GM12892 (cell line): Measurements from ENCODE around the gene PTPRN2.

Source experiments
- DNase-seq: peaks from one replicate; pipeline ENCODE4 v3.0.0; 2011; ENCODE audit not compliant: insufficient read length
- FAIRE-seq: peaks from 2 replicates; lab custom pipeline; 2011; peaks lifted over from hg19 to GRCh38; lab: Jason Lieb, UNC
- POLR2A ChIP-seq: IDR thresholded peaks from 2 replicates; pipeline ENCODE4 v1.6.1; 2011; ENCODE audit warnings: low read depth, low read length, control low read depth
- POLR2AphosphoS5 ChIP-seq: IDR thresholded peaks from 2 replicates; pipeline ENCODE4 v1.6.1; 2011; ENCODE audit warnings: low read depth, low read length, control low read depth
- TAF1 ChIP-seq: IDR thresholded peaks from 2 replicates; pipeline ENCODE4 v1.6.1; 2011; ENCODE audit warnings: low read depth, mild to moderate bottlenecking, control low read depth, low read length, borderline replicate concordance

The PTPRN2 gene

DNA sequence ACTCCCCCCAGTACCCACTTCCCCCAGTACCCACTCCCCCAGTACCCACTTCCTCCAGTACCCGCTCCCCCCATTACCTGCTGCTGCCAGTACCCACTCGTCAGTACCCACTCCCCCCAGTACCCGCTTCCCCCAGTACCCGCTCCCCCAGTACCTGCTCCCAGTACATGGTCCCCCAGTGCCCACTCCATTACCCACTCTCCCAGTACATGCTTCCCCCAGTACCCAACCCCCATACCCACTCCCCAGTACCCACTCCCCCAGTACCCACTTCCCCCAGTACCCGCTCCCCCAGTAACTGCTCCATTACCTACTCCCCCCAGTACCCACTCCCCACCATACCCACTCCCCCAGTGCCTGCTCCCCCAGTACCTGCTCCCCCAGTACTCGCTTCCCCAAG lies 700.2 kb downstream of the PTPRN2 start:
- FAIRE-seq: no peak
- DNase-seq: no peak
- TF ChIP-seq TAF1 (no peak), POLR2A (no peak), POLR2AphosphoS5 (no peak)

- DNase-seq: no peak
- TF ChIP-seq POLR2A: no peak
- no peak for TF ChIP-seq POLR2AphosphoS5
- no peak for TF ChIP-seq TAF1
- FAIRE-seq: no peak
Measured at GRCh38 chr7:157886711-157887110, 700.9 kb downstream of the PTPRN2 start.

GRCh38 chr7:157886266-157886665 lies 701.4 kb downstream of the PTPRN2 start:
- TF ChIP-seq POLR2A: no peak
- TF ChIP-seq POLR2AphosphoS5: no peak
- no peak for TF ChIP-seq TAF1
- FAIRE-seq: no peak

GRCh38 chr7:157885140-157885539 lies 702.5 kb downstream of the PTPRN2 start:
- FAIRE-seq: no peak
- no peak for DNase-seq

More at GRCh38 chr7:157886266-157886665, 701.4 kb downstream of the PTPRN2 start:
- no peak for DNase-seq

DNA sequence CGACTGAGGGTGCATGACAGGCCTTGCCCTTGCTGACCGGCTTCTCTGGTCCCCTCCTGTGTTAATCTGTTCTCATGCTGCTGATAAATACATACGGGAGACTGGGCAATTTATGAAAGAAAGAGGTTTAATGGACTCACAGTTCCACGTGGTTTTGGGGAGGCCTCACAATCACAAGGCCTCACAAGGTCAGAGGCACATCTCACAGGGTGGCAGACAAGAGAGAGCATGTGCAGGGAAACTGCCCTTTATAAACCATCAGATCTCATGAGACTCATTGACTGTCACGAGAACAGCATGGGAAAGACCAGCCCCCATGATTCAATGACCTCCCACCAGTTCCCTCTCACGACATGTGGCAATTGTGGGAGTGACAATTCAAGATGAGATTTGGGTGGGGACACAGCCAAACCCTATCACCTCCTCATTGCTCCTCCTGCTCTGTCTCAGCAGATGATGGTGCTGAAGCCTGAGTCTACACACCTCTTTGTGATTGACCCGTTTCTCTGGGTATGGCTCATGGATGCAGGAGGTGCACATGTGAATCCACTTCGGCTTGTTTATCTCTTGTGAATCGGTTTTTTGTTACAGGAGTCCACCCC lies 703.1 kb downstream of the PTPRN2 start:
- TF ChIP-seq TAF1: no peak
- no peak for DNase-seq
- FAIRE-seq: no peak

More at GRCh38 chr7:157885140-157885539, 702.5 kb downstream of the PTPRN2 start:
- TF ChIP-seq TAF1: no peak
- no peak for TF ChIP-seq POLR2A
- no peak for TF ChIP-seq POLR2AphosphoS5

GRCh38 chr7:157881048-157881771 lies 706.4 kb downstream of the PTPRN2 start:
- no peak for TF ChIP-seq POLR2AphosphoS5
- TF ChIP-seq POLR2A: no peak
- no peak for TF ChIP-seq TAF1
- no peak for DNase-seq
- no peak for FAIRE-seq

DNA sequence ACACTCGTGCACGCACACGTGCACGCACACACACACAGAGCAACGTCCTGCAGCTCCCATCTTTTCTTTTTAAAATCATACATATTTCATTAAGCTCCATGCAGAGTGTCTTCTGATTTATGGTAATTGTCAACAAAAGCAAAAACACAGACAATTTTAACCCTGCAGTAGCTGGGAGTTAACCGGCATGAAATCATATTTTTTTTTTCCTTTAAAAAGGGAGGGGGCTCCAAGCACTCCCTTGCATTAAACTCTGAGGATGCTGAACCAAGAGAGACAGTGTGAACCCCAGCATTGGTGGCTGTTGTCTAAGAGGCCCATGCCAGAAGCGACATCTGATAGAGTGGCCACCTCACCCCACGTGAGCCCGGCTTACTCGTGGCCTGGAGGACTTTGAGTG lies 708.2 kb downstream of the PTPRN2 start:
- no peak for DNase-seq
- TF ChIP-seq POLR2A (no peak), TAF1 (no peak), POLR2AphosphoS5 (no peak)
- FAIRE-seq: no peak

DNA sequence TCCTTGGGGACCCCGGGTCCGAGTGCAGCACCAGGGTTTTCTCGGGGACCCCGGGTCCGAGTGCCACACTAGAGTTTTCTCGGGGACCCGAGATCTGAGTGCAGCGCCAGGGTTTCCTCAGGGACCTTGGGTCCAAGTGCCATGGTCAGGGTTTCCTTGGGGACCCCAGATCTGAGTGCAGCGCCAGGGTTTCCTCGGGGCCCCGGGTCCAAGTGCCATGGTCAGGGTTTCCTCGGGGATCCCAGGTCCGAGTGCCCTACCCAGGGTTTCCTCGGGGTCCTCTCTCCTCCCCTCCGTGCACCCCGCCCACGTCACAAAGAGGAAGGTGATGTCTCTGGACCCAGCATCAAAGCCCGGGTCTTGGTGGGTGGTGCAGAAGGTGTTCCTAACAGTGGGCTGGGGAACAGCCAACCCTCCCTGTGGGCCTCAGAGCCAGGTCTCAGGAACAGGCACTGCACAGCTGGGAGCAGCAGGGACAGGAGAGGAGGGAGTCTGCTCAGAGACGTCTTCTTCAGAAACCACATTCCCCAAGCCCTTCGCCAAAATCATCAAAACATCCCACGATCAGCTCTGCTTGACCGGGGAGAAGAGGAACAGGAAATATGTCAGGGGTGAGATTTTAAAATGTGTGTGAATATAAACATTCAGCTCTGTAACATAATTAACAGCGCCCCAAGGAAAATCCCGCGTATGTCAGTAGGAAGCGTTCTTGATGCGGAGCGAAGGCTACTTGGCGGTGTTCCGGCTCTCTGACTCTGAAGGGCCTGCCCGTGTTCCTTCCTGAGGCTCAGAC lies 710.1 kb downstream of the PTPRN2 start:
- no peak for TF ChIP-seq POLR2AphosphoS5
- no peak for TF ChIP-seq TAF1
- no peak for TF ChIP-seq POLR2A
- FAIRE-seq: no peak
- DNase-seq: no peak

DNA sequence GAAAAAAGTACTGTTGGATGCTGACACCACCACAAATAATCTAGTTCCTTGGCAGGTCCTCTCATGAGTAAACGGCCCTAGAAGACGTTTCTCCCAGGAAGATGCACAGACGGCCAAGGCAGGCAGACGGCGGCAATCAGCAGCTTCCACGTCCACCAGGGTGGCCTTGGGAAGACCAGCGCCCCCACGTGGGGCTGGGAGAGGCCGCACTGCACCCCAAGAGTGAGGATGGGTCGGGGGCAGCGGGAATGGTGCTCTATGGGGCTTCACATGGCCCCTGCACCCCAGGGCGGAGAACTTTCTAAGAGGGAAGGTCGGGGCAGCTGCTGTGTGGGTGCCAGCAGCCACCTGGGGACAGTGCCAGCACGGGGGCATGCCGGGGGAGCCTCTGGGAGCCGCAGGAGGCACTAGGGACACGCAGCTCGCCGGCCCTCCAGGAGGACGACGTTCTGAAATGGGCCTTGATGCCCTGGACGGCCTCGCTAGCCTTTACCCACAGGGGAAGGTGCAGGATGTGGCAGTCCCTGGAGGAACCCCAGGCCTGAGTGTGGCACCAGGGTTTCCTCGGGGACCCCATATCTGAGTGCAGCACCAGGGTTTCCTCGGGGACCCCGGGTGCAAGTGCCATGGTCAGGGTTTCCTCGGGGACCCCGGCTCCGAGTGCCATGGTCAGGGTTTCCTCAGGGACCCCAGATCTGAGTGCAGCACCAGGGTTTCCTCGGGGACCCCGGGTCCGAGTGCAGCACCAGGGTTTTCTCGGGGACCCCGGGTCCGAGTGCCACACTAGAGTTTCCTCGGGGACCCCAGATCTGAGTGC lies 710.9 kb downstream of the PTPRN2 start:
- TF ChIP-seq TAF1: no peak
- TF ChIP-seq POLR2A: no peak
- no peak for TF ChIP-seq POLR2AphosphoS5
- DNase-seq (no peak), FAIRE-seq (no peak)

GRCh38 chr7:157875230-157876179 lies 712.1 kb downstream of the PTPRN2 start:
- TF ChIP-seq POLR2A (no peak), TAF1 (no peak), POLR2AphosphoS5 (no peak)
- FAIRE-seq (no peak), DNase-seq (no peak)

DNA sequence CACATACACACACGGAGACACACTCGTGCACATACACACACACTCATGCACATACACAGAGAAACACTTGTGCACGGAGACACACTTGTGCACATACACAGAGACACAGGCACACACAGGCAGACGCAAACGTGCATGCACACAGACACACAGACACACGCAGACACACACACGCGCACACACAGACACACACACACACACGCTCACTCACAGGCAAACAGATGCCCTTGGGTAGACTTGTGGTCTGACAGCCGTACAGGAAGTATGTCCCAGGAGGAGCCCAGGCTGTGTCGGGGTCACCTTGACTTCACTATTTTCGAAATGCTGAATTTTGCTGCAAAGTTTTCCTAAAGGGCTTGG lies 712.8 kb downstream of the PTPRN2 start:
- DNase-seq (no peak), FAIRE-seq (no peak)
- TF ChIP-seq POLR2AphosphoS5 (no peak), POLR2A (no peak), TAF1 (no peak)
